H9 (cell line): Measurements from ENCODE around the gene NUFIP2. TPM values are rescaled to one million over a fixed set of nuclear protein-coding genes. Genes with fewer than 3 reads are reported as not detected.

ENCODE experiments used
- DNase-seq: peaks from one replicate; pipeline ENCODE4 v3.0.0-alpha.2; 2017
- H2AFZ ChIP-seq: one replicate; pipeline ENCODE4 v1.6.1; 2013; ENCODE audit warnings: mild to moderate bottlenecking, low read length, control low read depth, moderate library complexity
- H2AK5ac ChIP-seq: 2 replicates; pipeline ENCODE4 v1.6.1; 2013; ENCODE audit warnings: low read length, control low read depth, mixed read lengths; ENCODE audit not compliant: insufficient read length
- H2BK120ac ChIP-seq: one replicate; pipeline ENCODE4 v1.6.1; 2013; ENCODE audit warnings: low read depth, mild to moderate bottlenecking, low read length, control low read depth, inconsistent platforms; ENCODE audit not compliant: poor library complexity, severe bottlenecking
- H2BK12ac ChIP-seq: 2 replicates; pipeline ENCODE4 v1.6.1; 2013; ENCODE audit warnings: low read length, control low read depth, mixed read lengths, low read depth; ENCODE audit not compliant: insufficient read length
- H2BK15ac ChIP-seq: 2 replicates; pipeline ENCODE4 v1.6.1; 2013; ENCODE audit warnings: low read depth, low read length, control low read depth
- H2BK20ac ChIP-seq: one replicate; pipeline ENCODE4 v1.6.1; 2013; ENCODE audit warnings: low read depth, mild to moderate bottlenecking, low read length, control low read depth, inconsistent platforms; ENCODE audit not compliant: poor library complexity, severe bottlenecking
- H2BK5ac ChIP-seq: 2 replicates; pipeline ENCODE4 v1.6.1; 2013; ENCODE audit warnings: low read length, control low read depth, mixed read lengths; ENCODE audit not compliant: insufficient read length
- H3K14ac ChIP-seq: 2 replicates; pipeline ENCODE4 v1.6.1; 2013; ENCODE audit warnings: low read length, control low read depth; ENCODE audit not compliant: insufficient read depth
- H3K18ac ChIP-seq: 2 replicates; pipeline ENCODE4 v1.6.1; 2013; ENCODE audit warnings: low read depth, mild to moderate bottlenecking, mixed read lengths, low read length, control low read depth; ENCODE audit not compliant: insufficient read length
- H3K23ac ChIP-seq: 2 replicates; pipeline ENCODE4 v1.6.1; 2013; ENCODE audit warnings: low read length, control low read depth, mixed read lengths, low read depth; ENCODE audit not compliant: insufficient read length
- H3K23me2 ChIP-seq: 2 replicates; pipeline ENCODE4 v1.6.1; 2013; ENCODE audit warnings: low read depth, mild to moderate bottlenecking, mixed read lengths, low read length, control low read depth; ENCODE audit not compliant: insufficient read length, poor library complexity, severe bottlenecking
- H3K27ac ChIP-seq: 2 replicates; pipeline ENCODE4 v1.5.1; 2013; ENCODE audit warnings: low read length, control low read depth, mixed read lengths, low read depth; ENCODE audit not compliant: insufficient read length
- H3K27me3 ChIP-seq: 2 replicates; pipeline ENCODE4 v1.6.1; 2013; ENCODE audit warnings: low read length, control low read depth, inconsistent platforms; ENCODE audit not compliant: insufficient read depth
- H3K4ac ChIP-seq: 2 replicates; pipeline ENCODE4 v1.6.1; 2013; ENCODE audit warnings: low read depth, mild to moderate bottlenecking, control low read depth, inconsistent platforms, low read length, moderate library complexity
- H3K4me1 ChIP-seq: 2 replicates; pipeline ENCODE4 v1.6.1; 2013; ENCODE audit warnings: low read length, control low read depth, inconsistent platforms; ENCODE audit not compliant: insufficient read depth
- H3K4me2 ChIP-seq: 2 replicates; pipeline ENCODE4 v1.6.1; 2013; ENCODE audit warnings: low read length, control low read depth, mixed read lengths; ENCODE audit not compliant: insufficient read length, insufficient read depth
- H3K56ac ChIP-seq: 2 replicates; pipeline ENCODE4 v1.6.1; 2013; ENCODE audit warnings: low read depth, mild to moderate bottlenecking, mixed read lengths, low read length, control low read depth; ENCODE audit not compliant: insufficient read length
- H3K79me1 ChIP-seq: 2 replicates; pipeline ENCODE4 v1.6.1; 2013; ENCODE audit warnings: low read depth, mild to moderate bottlenecking, moderate library complexity, low read length, control low read depth, inconsistent platforms; ENCODE audit not compliant: insufficient read depth, poor library complexity, severe bottlenecking
- H3K79me2 ChIP-seq: 2 replicates; pipeline ENCODE4 v1.6.1; 2013; ENCODE audit warnings: low read length, control low read depth, inconsistent platforms; ENCODE audit not compliant: insufficient read depth
- H3K9ac ChIP-seq: 2 replicates; pipeline ENCODE4 v1.6.1; 2013; ENCODE audit warnings: low read length, control low read depth, mixed read lengths; ENCODE audit not compliant: insufficient read length; ENCODE audit errors: extremely low read depth
- H3K9me3 ChIP-seq: one replicate; pipeline ENCODE4 v1.6.1; 2013; ENCODE audit warnings: low read depth, low read length, inconsistent platforms; ENCODE audit not compliant: control insufficient read depth
- H3T11ph ChIP-seq: one replicate; pipeline ENCODE4 v1.6.1; 2013; ENCODE audit warnings: mild to moderate bottlenecking, low read length, control low read depth, inconsistent platforms
- H4K20me1 ChIP-seq: one replicate; pipeline ENCODE4 v1.6.1; 2013; ENCODE audit not compliant: control insufficient read depth, insufficient read length, insufficient read depth
- H4K5ac ChIP-seq: 2 replicates; pipeline ENCODE4 v1.6.1; 2013; ENCODE audit warnings: low read depth, mild to moderate bottlenecking, mixed read lengths, low read length, control low read depth; ENCODE audit not compliant: insufficient read length
- H4K8ac ChIP-seq: replicated peaks from 2 replicates; pipeline ENCODE4 v1.6.1; 2013; ENCODE audit warnings: low read length, control low read depth, mixed read lengths, low read depth; ENCODE audit not compliant: insufficient read length
- H4K91ac ChIP-seq: 2 replicates; pipeline ENCODE4 v1.6.1; 2013; ENCODE audit warnings: low read depth, mild to moderate bottlenecking, moderate library complexity, mixed read lengths, low read length, control low read depth; ENCODE audit not compliant: insufficient read length
- H3K27ac Mint-ChIP-seq, 3 experiments: 2 replicates in 2 of 3; 3 replicates in 1 of 3; pipeline ENCODE4 v1.8.0; 2020 to 2021; ENCODE audit warnings: mixed read lengths in 3 of 3, mild to moderate bottlenecking in 1 of 3, moderate library complexity in 1 of 3
- H3K27me3 Mint-ChIP-seq: 2 replicates; pipeline ENCODE4 v1.8.0; 2021; ENCODE audit warnings: low read depth, mild to moderate bottlenecking, moderate library complexity, mixed read lengths
- H3K36me3 Mint-ChIP-seq, 3 experiments: 2 replicates in 2 of 3; 3 replicates in 1 of 3; pipeline ENCODE4 v1.8.0; 2020 to 2021; ENCODE audit warnings: low read depth in 3 of 3, mixed read lengths in 3 of 3; ENCODE audit not compliant: insufficient read depth in 1 of 3
- H3K4me1 Mint-ChIP-seq, 2 experiments: 2 replicates each; pipeline ENCODE4 v1.8.0; 2020; ENCODE audit warnings: mixed read lengths in 2 of 2
- H3K4me3 Mint-ChIP-seq, 2 experiments: 2 replicates in 1 of 2; 3 replicates in 1 of 2; pipeline ENCODE4 v1.8.0; 2020 to 2021; ENCODE audit warnings: mild to moderate bottlenecking in 2 of 2, mixed read lengths in 2 of 2, moderate library complexity in 1 of 2
- H3K9me3 Mint-ChIP-seq, 2 experiments: 2 replicates in 1 of 2; 3 replicates in 1 of 2; pipeline ENCODE4 v1.8.0; 2020; ENCODE audit warnings: mild to moderate bottlenecking in 2 of 2, mixed read lengths in 2 of 2, moderate library complexity in 1 of 2
- CTCF ChIP-seq: fragments of 200-600 bp; sonication (generic); conservative IDR thresholded peaks from 3 replicates; pipeline ENCODE4 v1.8.0; 2021; ENCODE audit warnings: antibody characterized with exemption, mild to moderate bottlenecking
- WGBS: extraction: QIAGEN DNeasy Blood & Tissue Kit; methylation state at CpG from one replicate; pipeline ENCODE4 v1.1.7; 2013; ENCODE audit warnings: missing lambda C conversion rate, low lambda C conversion rate, mixed read lengths; ENCODE audit not compliant: insufficient read length; ENCODE audit errors: extremely low coverage; 5-methylcytosine and 5-hydroxymethylcytosine counted together
- total RNA-seq: library from RNA; stranded (reverse); gene quantifications from 2 replicates; pipeline ENCODE4 v1.2.1, GENCODE V29; 2021

The NUFIP2 gene
- total RNA-seq, 1 experiment from 2014 or later = 97.9 TPM

GRCh38 chr17:29240477-29240876 lies 53.5 kb downstream of the NUFIP2 start:
- no peak overlapping the region for H3K9ac ChIP-seq
- peaks cover 32 to 36% of the 10 kb centered on the region in 2 experiments for H3K4me1 Mint-ChIP-seq
- no peaks in the 10 kb centered on the region for H3K23me2 ChIP-seq
- no peak overlapping the region for H3K4ac ChIP-seq
- no peak overlapping the region for H2BK120ac ChIP-seq
- no peak overlapping the region for H3K56ac ChIP-seq
- peaks cover 8% of the 10 kb centered on the region; the same call in 1 of the 2 replicates for H3K4me1 ChIP-seq
- H3K79me2 ChIP-seq = no peaks in the 10 kb centered on the region
- WGBS = no CpG with 5 or more reads among the region's 2 CpGs
- H3K27me3 ChIP-seq = no peaks in the 10 kb centered on the region
- no peak overlapping the region for H2BK5ac ChIP-seq
- no peak overlapping the region for H4K91ac ChIP-seq
- H3K4me3 Mint-ChIP-seq = no peak overlapping the region
- H3K27ac ChIP-seq = no peak overlapping the region
- H3K27ac Mint-ChIP-seq = peak overlapping the region in 2 of 3 experiments; percentile 45 to 86; a peak in 3 of 7 replicates
- H4K8ac ChIP-seq = no peak overlapping the region
- no peak overlapping the region for H4K5ac ChIP-seq
- H3K18ac ChIP-seq = no peak overlapping the region
- no peak overlapping the region for H3T11ph ChIP-seq
- H3K14ac ChIP-seq = no peak overlapping the region
- TF ChIP-seq CTCF = no peak
- peaks cover 0 to 4% of the 10 kb centered on the region in 2 experiments; a peak in 2 of 5 replicates for H3K9me3 Mint-ChIP-seq
- no peaks in the 10 kb centered on the region for H3K9me3 ChIP-seq
- no peak overlapping the region for H2BK15ac ChIP-seq
- H4K20me1 ChIP-seq = no peaks in the 10 kb centered on the region
- DNase-seq = no peak
- no peak overlapping the region for H2AK5ac ChIP-seq
- no peaks in the 10 kb centered on the region for H3K27me3 Mint-ChIP-seq
- no peaks in the 10 kb centered on the region for H3K79me1 ChIP-seq
- no peak overlapping the region for H2BK12ac ChIP-seq
- H2BK20ac ChIP-seq = no peak overlapping the region
- no peak overlapping the region for H3K4me2 ChIP-seq
- H3K36me3 Mint-ChIP-seq = no peaks in the 10 kb centered on the region
- no peak overlapping the region for H3K23ac ChIP-seq
- no peak overlapping the region for H2AFZ ChIP-seq
